Activated CD4-positive, alpha-beta memory T cell treated with anti-CD3 and anti-CD28 coated beads for 36 hours (primary cell): Measurements from ENCODE around the gene BLNK. TPM values are rescaled to one million over a fixed set of nuclear protein-coding genes. Genes with fewer than 3 reads are reported as not detected.

Source experiments
- CTCF ChIA-PET: fragments of 350-600 bp; sonication (Branson Sonifier 250); formaldehyde crosslinking; loops from one replicate; lab custom pipeline; 2021; ENCODE audit warnings: antibody characterized with exemption, inconsistent platforms; lab: Charles Lee
- POLR2A ChIA-PET: fragments of 350-600 bp; sonication (Branson Sonifier 250); formaldehyde crosslinking; loops from one replicate; lab custom pipeline; 2021; ENCODE audit warnings: antibody characterized with exemption; lab: Charles Lee
- DNase-seq: peaks from one replicate; pipeline ENCODE4 v3.0.0-alpha.2; 2020
- H3K27ac Mint-ChIP-seq: one replicate; pipeline ENCODE4 v1.8.0; 2021; ENCODE audit warnings: mixed read lengths
- H3K27me3 Mint-ChIP-seq: one replicate; pipeline ENCODE4 v1.8.0; 2021; ENCODE audit warnings: mixed read lengths
- H3K36me3 Mint-ChIP-seq: one replicate; pipeline ENCODE4 v1.8.0; 2021; ENCODE audit warnings: mixed read lengths
- H3K4me1 Mint-ChIP-seq: one replicate; pipeline ENCODE4 v1.8.0; 2021; ENCODE audit warnings: low read depth, mixed read lengths
- H3K4me3 Mint-ChIP-seq: one replicate; pipeline ENCODE4 v1.8.0; 2021; ENCODE audit warnings: mild to moderate bottlenecking, mixed read lengths
- H3K9me3 Mint-ChIP-seq: one replicate; pipeline ENCODE4 v1.8.0; 2021; ENCODE audit warnings: mixed read lengths
- intact Hi-C: fragments of 100-400 bp; cut with micrococcal nuclease; formaldehyde crosslinking; loops from one replicate; pipeline ENCODE4 v1.15.1; 2023
- total RNA-seq, 2 experiments: library from RNA; stranded (reverse); gene quantifications; one replicate each; pipeline ENCODE4 v1.2.3, GENCODE V29; 2021

BLNK gene
- total RNA-seq, 2 experiments from 2014 or later: not detected

DNA sequence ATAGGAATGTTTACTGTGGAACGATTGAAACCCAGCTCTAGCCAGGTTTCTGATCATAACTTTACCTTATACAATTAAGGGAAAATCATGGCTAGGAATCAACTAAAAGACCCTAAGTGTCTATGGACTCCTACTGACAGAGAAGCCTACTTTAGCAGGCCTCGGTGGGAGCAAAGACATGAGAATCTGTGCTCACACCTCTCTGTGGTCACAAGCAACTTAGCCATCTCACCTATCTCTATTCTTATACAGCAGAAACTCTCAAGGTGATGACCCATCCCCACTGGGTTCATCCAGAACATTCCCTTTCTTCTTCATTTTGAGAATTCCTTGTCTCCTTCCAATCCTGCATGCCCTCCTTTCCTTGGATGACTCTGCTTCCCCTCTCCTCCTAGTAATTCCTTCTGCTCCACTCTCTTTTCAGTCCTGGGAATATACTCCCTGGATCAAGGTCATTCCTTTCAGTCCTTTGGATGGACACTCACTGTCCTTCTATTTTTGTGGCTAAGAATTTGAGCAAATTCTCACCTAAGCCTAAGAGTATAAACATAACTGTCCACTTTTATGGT is 2.9 kb downstream of the BLNK start:
- Mint-ChIP-seq H3K27ac (no peak overlapping the region), H3K4me1 (no peaks in the 10 kb centered on the region), H3K36me3 (no peaks in the 10 kb centered on the region), H3K4me3 (no peak overlapping the region), H3K9me3 (no peaks in the 10 kb centered on the region), H3K27me3 (peaks cover 16% of the 10 kb centered on the region)
- no peak for DNase-seq
- intact Hi-C loops: no loop called here
- ChIA-PET CTCF (no interaction called here), POLR2A (no interaction called here)

GRCh38 chr10:96267234-96267705 is 4.1 kb downstream of the BLNK start:
- no peaks in the 10 kb centered on the region for H3K4me1 Mint-ChIP-seq
- ChIA-PET POLR2A (no interaction called here), CTCF (no interaction called here)
- H3K36me3 Mint-ChIP-seq: no peaks in the 10 kb centered on the region
- peaks cover 14% of the 10 kb centered on the region for H3K27me3 Mint-ChIP-seq
- no peak for DNase-seq
- no peaks in the 10 kb centered on the region for H3K9me3 Mint-ChIP-seq
- intact Hi-C loops: no loop called here
- H3K4me3 Mint-ChIP-seq: no peak overlapping the region
- no peak overlapping the region for H3K27ac Mint-ChIP-seq

GRCh38 chr10:96266118-96266770 is 5.1 kb downstream of the BLNK start:
- DNase-seq: no peak
- Mint-ChIP-seq H3K4me3 (no peak overlapping the region), H3K27me3 (peaks cover 14% of the 10 kb centered on the region), H3K27ac (no peak overlapping the region), H3K9me3 (no peaks in the 10 kb centered on the region), H3K4me1 (no peaks in the 10 kb centered on the region), H3K36me3 (no peaks in the 10 kb centered on the region)
- CTCF ChIA-PET: no interaction called here
- intact Hi-C loops: no loop called here
- POLR2A ChIA-PET: no interaction called here

- CTCF ChIA-PET: interaction anchor here (1.7 kb wide), 1 partner anchor 35 kb away, joined by 5 read pairs; no protein-coding TSS in a partner anchor
- no peaks in the 10 kb centered on the region for H3K9me3 Mint-ChIP-seq
- POLR2A ChIA-PET: no interaction called here
- H3K36me3 Mint-ChIP-seq: no peaks in the 10 kb centered on the region
- peaks cover 14% of the 10 kb centered on the region for H3K27me3 Mint-ChIP-seq
- intact Hi-C loops: no loop called here
- no peak overlapping the region for H3K4me3 Mint-ChIP-seq
- H3K27ac Mint-ChIP-seq: no peak overlapping the region
- DNase-seq: no peak
- no peaks in the 10 kb centered on the region for H3K4me1 Mint-ChIP-seq
Observed at GRCh38 chr10:96264938-96265337, 6.4 kb downstream of the BLNK start.

DNA sequence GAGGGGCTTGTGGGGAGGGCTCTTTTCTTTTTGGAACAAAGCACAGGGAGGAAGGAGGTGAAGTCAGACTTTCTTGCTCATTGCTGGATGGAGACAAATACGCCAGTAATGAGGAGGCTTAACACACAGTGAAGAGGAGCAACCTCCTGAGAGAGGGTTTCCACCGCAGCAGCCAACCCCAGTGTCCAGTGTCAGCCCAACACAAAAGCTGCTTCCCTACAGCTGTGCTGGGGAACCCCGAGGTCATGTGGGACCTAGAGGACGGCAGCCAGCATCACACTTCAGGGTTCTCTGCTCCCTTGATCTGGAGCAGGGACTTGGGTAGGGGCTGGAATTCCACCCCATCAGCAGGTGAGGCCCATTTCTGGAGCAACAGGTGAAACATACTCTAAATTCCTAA is 7.7 kb downstream of the BLNK start:
- ChIA-PET CTCF (interaction anchor here (1.7 kb wide), 1 partner anchor 34 kb away, joined by 5 read pairs; no protein-coding TSS in a partner anchor), POLR2A (no interaction called here)
- Mint-ChIP-seq H3K9me3 (no peaks in the 10 kb centered on the region), H3K4me1 (no peaks in the 10 kb centered on the region), H3K36me3 (no peaks in the 10 kb centered on the region), H3K27me3 (peaks cover 7% of the 10 kb centered on the region), H3K27ac (no peak overlapping the region), H3K4me3 (no peak overlapping the region)
- intact Hi-C loops: no loop called here
- DNase-seq: no peak

- H3K27me3 Mint-ChIP-seq: peaks cover 4% of the 10 kb centered on the region
- POLR2A ChIA-PET: no interaction called here
- no peak overlapping the region for H3K4me3 Mint-ChIP-seq
- DNase-seq: no peak
- intact Hi-C loops: no loop called here
- no peaks in the 10 kb centered on the region for H3K9me3 Mint-ChIP-seq
- no peak overlapping the region for H3K27ac Mint-ChIP-seq
- H3K36me3 Mint-ChIP-seq: no peaks in the 10 kb centered on the region
- CTCF ChIA-PET: interaction anchor here (1.0 to 1.7 kb wide), 2 partner anchors 33 to 34 kb away, joined by 3 to 5 read pairs; no protein-coding TSS in a partner anchor
- no peaks in the 10 kb centered on the region for H3K4me1 Mint-ChIP-seq
Observed at GRCh38 chr10:96263176-96263575, 8.2 kb downstream of the BLNK start.

DNA sequence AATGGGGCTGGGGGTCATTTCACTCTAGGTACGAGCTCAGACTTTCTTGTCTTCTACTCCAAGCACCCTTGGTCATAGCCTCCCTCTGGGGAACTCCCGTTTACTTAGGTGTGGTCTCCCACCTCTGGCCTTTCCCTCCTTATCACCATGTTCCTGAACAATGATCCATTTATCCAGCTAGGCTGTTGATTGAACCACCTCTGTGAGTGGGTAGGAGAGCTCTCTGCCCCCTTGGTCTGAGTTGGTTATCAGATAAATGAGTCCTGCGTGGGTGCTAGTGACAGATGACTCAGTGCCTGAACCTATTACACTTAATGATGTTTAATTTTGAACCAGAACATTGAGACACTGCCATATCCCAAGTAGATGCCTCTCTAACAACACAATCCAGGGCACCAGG is 9.4 kb downstream of the BLNK start:
- Mint-ChIP-seq H3K27ac (no peak overlapping the region), H3K4me3 (no peak overlapping the region), H3K36me3 (no peaks in the 10 kb centered on the region), H3K27me3 (peaks cover 4% of the 10 kb centered on the region), H3K4me1 (no peaks in the 10 kb centered on the region), H3K9me3 (no peaks in the 10 kb centered on the region)
- intact Hi-C loops: no loop called here
- DNase-seq: no peak
- CTCF ChIA-PET: interaction anchor here (1.0 kb wide), 1 partner anchor 33 kb away, joined by 3 read pairs; no protein-coding TSS in a partner anchor
- POLR2A ChIA-PET: no interaction called here

GRCh38 chr10:96261132-96261531 is 10.2 kb downstream of the BLNK start:
- Mint-ChIP-seq H3K27me3 (peaks cover 4% of the 10 kb centered on the region), H3K9me3 (no peaks in the 10 kb centered on the region), H3K36me3 (no peaks in the 10 kb centered on the region), H3K4me1 (no peaks in the 10 kb centered on the region), H3K4me3 (no peak overlapping the region), H3K27ac (no peak overlapping the region)
- intact Hi-C loops: no loop called here
- CTCF ChIA-PET: no interaction called here
- DNase-seq: no peak
- POLR2A ChIA-PET: no interaction called here

DNA sequence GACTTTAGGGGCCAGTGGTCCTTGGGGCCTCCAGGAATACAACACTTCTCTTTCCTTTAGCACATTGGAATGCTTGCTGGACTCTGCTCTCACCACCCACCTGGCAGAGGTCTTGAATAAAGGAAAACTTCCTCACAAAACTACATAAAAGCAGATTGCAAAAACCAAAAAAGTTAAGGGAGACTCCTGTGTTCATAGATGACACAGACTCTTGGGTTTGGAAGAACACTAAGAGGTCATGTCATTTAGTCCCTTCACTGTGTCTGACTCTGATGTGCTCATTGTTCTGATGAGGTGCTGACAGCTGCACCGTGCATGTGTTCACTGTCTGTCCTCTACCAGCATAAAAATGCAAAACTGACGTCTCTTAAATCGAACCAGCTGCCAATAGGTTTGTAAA is 11.4 kb downstream of the BLNK start:
- no peaks in the 10 kb centered on the region for H3K9me3 Mint-ChIP-seq
- intact Hi-C loops: no loop called here
- no peak overlapping the region for H3K27ac Mint-ChIP-seq
- no peak for DNase-seq
- no peak overlapping the region for H3K4me3 Mint-ChIP-seq
- peaks cover 2% of the 10 kb centered on the region for H3K27me3 Mint-ChIP-seq
- CTCF ChIA-PET: interaction anchor here (0.7 kb wide), 1 partner anchor 116 kb away, joined by 3 read pairs; no protein-coding TSS in a partner anchor
- no peaks in the 10 kb centered on the region for H3K4me1 Mint-ChIP-seq
- POLR2A ChIA-PET: interaction anchor here (0.6 kb wide), 1 partner anchor 68 kb away, joined by 4 read pairs; no protein-coding TSS in a partner anchor
- H3K36me3 Mint-ChIP-seq: no peaks in the 10 kb centered on the region

GRCh38 chr10:96259150-96259549 is 12.2 kb downstream of the BLNK start:
- Mint-ChIP-seq H3K4me3 (no peak overlapping the region), H3K9me3 (no peaks in the 10 kb centered on the region), H3K27me3 (peaks cover 2% of the 10 kb centered on the region), H3K36me3 (no peaks in the 10 kb centered on the region), H3K4me1 (no peaks in the 10 kb centered on the region), H3K27ac (no peak overlapping the region)
- CTCF ChIA-PET: interaction anchor here (0.7 kb wide), 1 partner anchor 116 kb away, joined by 3 read pairs; no protein-coding TSS in a partner anchor
- intact Hi-C loops: no loop called here
- POLR2A ChIA-PET: no interaction called here
- DNase-seq: no peak

DNA sequence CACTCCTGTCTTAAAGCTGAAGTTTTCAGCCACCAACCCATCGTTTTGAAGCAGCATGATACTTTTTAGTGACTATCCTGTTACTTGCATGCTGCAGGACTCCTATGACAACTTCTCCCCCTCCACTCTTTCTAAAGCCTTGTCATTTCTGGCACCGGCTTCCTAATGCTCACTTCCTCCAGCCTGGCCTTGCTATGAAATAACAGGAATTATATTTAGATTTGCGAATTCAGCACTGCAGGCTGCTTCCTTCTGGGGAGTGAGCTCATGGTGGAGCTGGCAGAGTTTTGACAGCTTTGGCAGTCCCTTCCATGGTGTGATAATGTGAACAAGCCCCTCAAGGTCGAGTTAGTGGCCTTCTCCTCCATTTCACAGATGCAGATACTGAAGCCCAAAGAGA is 13.4 kb downstream of the BLNK start:
- no peak overlapping the region for H3K4me3 Mint-ChIP-seq
- H3K27me3 Mint-ChIP-seq: peaks cover 4% of the 10 kb centered on the region
- ChIA-PET CTCF (interaction anchor here (1.1 kb wide), 1 partner anchor 28 kb away, joined by 4 read pairs; no protein-coding TSS in a partner anchor), POLR2A (no interaction called here)
- no peak overlapping the region for H3K27ac Mint-ChIP-seq
- H3K9me3 Mint-ChIP-seq: no peaks in the 10 kb centered on the region
- intact Hi-C loops: no loop called here
- no peaks in the 10 kb centered on the region for H3K4me1 Mint-ChIP-seq
- H3K36me3 Mint-ChIP-seq: no peaks in the 10 kb centered on the region
- no peak for DNase-seq

- Mint-ChIP-seq H3K9me3 (no peaks in the 10 kb centered on the region), H3K36me3 (no peaks in the 10 kb centered on the region), H3K27me3 (peaks cover 2% of the 10 kb centered on the region), H3K27ac (no peak overlapping the region), H3K4me1 (no peaks in the 10 kb centered on the region), H3K4me3 (no peak overlapping the region)
- CTCF ChIA-PET: interaction anchor here (1.5 kb wide), 1 partner anchor 26 kb away, joined by 5 read pairs; no protein-coding TSS in a partner anchor
- POLR2A ChIA-PET: no interaction called here
- intact Hi-C loops: no loop called here
- DNase-seq: no peak
Observed at GRCh38 chr10:96255549-96256333, 15.6 kb downstream of the BLNK start.
